HEK293 (cell line): Measurements from ENCODE around the gene IBTK.

Experiments used
- BCL11A ChIP-seq: fragments of 450-650 bp; formaldehyde crosslinking; IDR thresholded peaks from 2 replicates; pipeline ENCODE4 v1.5.1; 2016; ENCODE audit warnings: low read depth, missing biosample characterization, missing genetic modification characterization
- BCL11B ChIP-seq: fragments of 450-650 bp; formaldehyde crosslinking; IDR thresholded peaks from 2 replicates; pipeline ENCODE4 v1.5.1; 2016; ENCODE audit warnings: low read depth, missing biosample characterization, missing genetic modification characterization
- GLIS2 ChIP-seq: fragments of 450-650 bp; formaldehyde crosslinking; IDR thresholded peaks from 2 replicates; pipeline ENCODE4 v1.5.1; 2016; ENCODE audit warnings: missing biosample characterization, missing genetic modification characterization
- HOXC10 ChIP-seq: sonication (generic); formaldehyde crosslinking; IDR thresholded peaks from 2 replicates; pipeline ENCODE4 v1.8.1; 2023; ENCODE audit warnings: mild to moderate bottlenecking, missing genetic modification reagents
- KLF1 ChIP-seq: fragments of 450-650 bp; formaldehyde crosslinking; IDR thresholded peaks from 2 replicates; pipeline ENCODE4 v1.5.1; 2016; ENCODE audit warnings: missing biosample characterization, missing genetic modification characterization
- REPIN1 ChIP-seq: fragments of 450-650 bp; formaldehyde crosslinking; IDR thresholded peaks from 2 replicates; pipeline ENCODE4 v1.5.1; 2017; ENCODE audit warnings: missing biosample characterization, missing genetic modification characterization, low read depth
- SCRT1 ChIP-seq: fragments of 450-650 bp; formaldehyde crosslinking; IDR thresholded peaks from 2 replicates; pipeline ENCODE4 v1.5.1; 2016; ENCODE audit warnings: missing biosample characterization, missing genetic modification characterization, borderline replicate concordance
- SP2 ChIP-seq: fragments of 450-650 bp; formaldehyde crosslinking; IDR thresholded peaks from 2 replicates; pipeline ENCODE4 v1.5.1; 2016; ENCODE audit warnings: missing biosample characterization, missing genetic modification characterization
- TRIM28 ChIP-seq: IDR thresholded peaks from 2 replicates; pipeline ENCODE4 v1.6.1; 2011; ENCODE audit warnings: low read length, control low read depth, borderline replicate concordance
- YY2 ChIP-seq: fragments of 450-650 bp; formaldehyde crosslinking; IDR thresholded peaks from 2 replicates; pipeline ENCODE4 v1.5.1; 2016; ENCODE audit warnings: missing biosample characterization, missing genetic modification characterization
- ZBTB20 ChIP-seq: fragments of 450-650 bp; formaldehyde crosslinking; IDR thresholded peaks from 2 replicates; pipeline ENCODE4 v1.5.1; 2016; ENCODE audit warnings: missing biosample characterization, missing genetic modification characterization
- ZBTB48 ChIP-seq: fragments of 450-650 bp; formaldehyde crosslinking; IDR thresholded peaks from 2 replicates; pipeline ENCODE4 v1.5.1; 2016; ENCODE audit warnings: missing biosample characterization, missing genetic modification characterization
- ZEB2 ChIP-seq: fragments of 450-650 bp; formaldehyde crosslinking; IDR thresholded peaks from 2 replicates; pipeline ENCODE4 v1.5.1; 2016; ENCODE audit warnings: missing biosample characterization, missing genetic modification characterization
- ZFP37 ChIP-seq: fragments of 450-650 bp; formaldehyde crosslinking; IDR thresholded peaks from 2 replicates; pipeline ENCODE4 v1.5.1; 2016; ENCODE audit warnings: missing biosample characterization, missing genetic modification characterization
- ZIC2 ChIP-seq: fragments of 450-650 bp; formaldehyde crosslinking; IDR thresholded peaks from 2 replicates; pipeline ENCODE4 v1.5.1; 2016; ENCODE audit warnings: missing biosample characterization, missing genetic modification characterization
- ZNF2 ChIP-seq: fragments of 450-650 bp; formaldehyde crosslinking; IDR thresholded peaks from 2 replicates; pipeline ENCODE4 v1.5.1; 2016; ENCODE audit warnings: missing biosample characterization, missing genetic modification characterization
- ZNF274 ChIP-seq, 2 experiments: fragments of 200-500 bp in 1 of 2; fragments of 450-650 bp in 1 of 2; sonication (Bioruptor generic) in 1 of 2; formaldehyde crosslinking in 1 of 2; IDR thresholded peaks; 2 replicates each; pipeline versions ENCODE4 v1.5.1 to v1.6.1; 2014 to 2016; ENCODE audit warnings: borderline replicate concordance in 1 of 2, inconsistent platforms in 1 of 2, low read length in 1 of 2, missing biosample characterization in 1 of 2, missing genetic modification characterization in 1 of 2
- ZNF335 ChIP-seq: fragments of 450-650 bp; formaldehyde crosslinking; conservative IDR thresholded peaks from 2 replicates; pipeline ENCODE4 v1.5.1; 2016; ENCODE audit warnings: missing biosample characterization, missing genetic modification characterization
- ZNF341 ChIP-seq: fragments of 450-650 bp; formaldehyde crosslinking; IDR thresholded peaks from 2 replicates; pipeline ENCODE4; 2016; ENCODE audit warnings: low read depth, missing biosample characterization, missing genetic modification characterization
- ZNF394 ChIP-seq: fragments of 450-650 bp; formaldehyde crosslinking; IDR thresholded peaks from 2 replicates; pipeline ENCODE4 v1.5.1; 2016; ENCODE audit warnings: missing biosample characterization, missing genetic modification characterization, mild to moderate bottlenecking, moderate library complexity, borderline replicate concordance
- ZNF473 ChIP-seq: fragments of 450-650 bp; formaldehyde crosslinking; IDR thresholded peaks from 2 replicates; pipeline ENCODE4 v1.5.1; 2017; ENCODE audit warnings: missing biosample characterization, missing genetic modification characterization
- ZNF501 ChIP-seq: fragments of 450-650 bp; formaldehyde crosslinking; IDR thresholded peaks from 2 replicates; pipeline ENCODE4 v1.5.1; 2016; ENCODE audit warnings: missing biosample characterization, missing genetic modification characterization
- ZNF561 ChIP-seq: fragments of 450-650 bp; IDR thresholded peaks from 2 replicates; pipeline ENCODE4 v1.5.1; 2018; ENCODE audit warnings: missing biosample characterization, missing genetic modification characterization, borderline replicate concordance
- ZNF600 ChIP-seq: fragments of 450-650 bp; formaldehyde crosslinking; IDR thresholded peaks from 2 replicates; pipeline ENCODE4 v1.5.1; 2016; ENCODE audit warnings: missing biosample characterization, missing genetic modification characterization
- ZNF660 ChIP-seq: fragments of 450-650 bp; IDR thresholded peaks from 2 replicates; pipeline ENCODE4 v1.5.1; 2018; ENCODE audit warnings: missing biosample characterization, mild to moderate bottlenecking, missing genetic modification characterization
- ZXDB ChIP-seq: fragments of 450-650 bp; formaldehyde crosslinking; IDR thresholded peaks from 2 replicates; pipeline ENCODE4 v1.5.1; 2016; ENCODE audit warnings: missing biosample characterization, missing genetic modification characterization
- TF ChIP-seq, protein P1 (sequence below): fragments of 450-650 bp; formaldehyde crosslinking; IDR thresholded peaks from 2 replicates; pipeline ENCODE4 v1.5.1; 2016; ENCODE audit warnings: missing biosample characterization, missing genetic modification characterization
- TF ChIP-seq, protein P2 (sequence below): fragments of 450-650 bp; formaldehyde crosslinking; IDR thresholded peaks from 2 replicates; pipeline ENCODE4 v1.5.1; 2016; ENCODE audit warnings: missing biosample characterization, missing genetic modification characterization
- TF ChIP-seq, protein P3 (sequence below): fragments of 450-650 bp; formaldehyde crosslinking; optimal IDR thresholded peaks from 2 replicates; pipeline ENCODE3; 2016; ENCODE audit warnings: missing biosample characterization, mild to moderate bottlenecking, missing genetic modification characterization
- TF ChIP-seq, protein P4 (sequence below): fragments of 450-650 bp; formaldehyde crosslinking; IDR thresholded peaks from 2 replicates; pipeline ENCODE4 v1.5.1; 2016; ENCODE audit warnings: missing biosample characterization, missing genetic modification characterization
- TF ChIP-seq, protein P5 (sequence below): fragments of 450-650 bp; IDR thresholded peaks from 2 replicates; pipeline ENCODE4 v1.5.1; 2018; ENCODE audit warnings: missing biosample characterization, missing genetic modification characterization

IBTK gene

DNA sequence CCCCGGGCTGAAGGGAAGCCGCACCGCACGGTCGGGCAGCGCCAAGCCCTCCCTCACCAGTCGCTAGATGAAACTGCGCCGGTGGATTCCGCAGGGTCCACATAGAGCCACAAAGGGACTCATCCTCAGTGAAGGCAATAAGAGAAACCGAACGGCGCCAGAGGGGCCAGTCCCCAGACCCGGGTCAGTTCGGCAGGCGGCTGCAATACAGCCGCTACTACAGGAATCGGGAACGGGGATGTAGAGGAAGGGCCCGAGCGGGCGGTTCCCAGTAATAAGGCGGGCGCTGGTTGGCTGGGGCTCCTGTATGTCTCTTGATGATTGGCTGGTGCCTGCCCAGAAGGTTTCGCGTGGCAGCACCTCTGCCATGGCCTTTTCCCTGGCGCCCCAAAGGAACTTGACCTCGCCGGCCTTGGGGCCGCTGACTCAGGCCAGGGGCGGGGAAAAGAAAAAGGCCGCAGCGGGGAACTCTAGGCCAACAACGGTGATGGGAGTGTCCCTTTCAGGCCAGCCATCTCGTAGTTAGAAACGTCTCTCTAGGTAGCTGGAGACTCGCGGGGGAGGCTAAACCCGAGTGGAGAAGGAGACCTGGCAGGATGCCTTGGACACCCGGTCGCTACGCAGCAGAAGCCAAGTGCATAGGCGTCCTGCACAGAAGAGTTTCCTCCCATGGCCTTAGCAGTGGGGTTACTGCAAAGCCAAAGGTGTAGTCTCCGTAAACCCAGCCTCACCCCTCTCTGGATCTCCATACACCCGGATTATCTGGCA is at the start of gene IBTK (continued):
- TF ChIP-seq, protein P1, sequence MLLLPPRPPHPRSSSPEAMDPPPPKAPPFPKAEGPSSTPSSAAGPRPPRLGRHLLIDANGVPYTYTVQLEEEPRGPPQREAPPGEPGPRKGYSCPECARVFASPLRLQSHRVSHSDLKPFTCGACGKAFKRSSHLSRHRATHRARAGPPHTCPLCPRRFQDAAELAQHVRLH (tag by site-specific recombination) = peak; percentile 81
- peak; percentile 91 for TF ChIP-seq ZNF335
- peak; percentile 62; the same call in 1 of the 2 replicates for TF ChIP-seq ZNF600 (tag by site-specific recombination)
- peak; percentile 90 for TF ChIP-seq KLF1 (tag by site-specific recombination)
- TF ChIP-seq SP2 = peak; percentile 80
- 0 out of 2 replicates have a peak, but pooled peaks have one; percentile 1 for TF ChIP-seq REPIN1 (tag by site-specific recombination)
- TF ChIP-seq ZNF660 (tag by site-specific recombination) = peak; percentile 18
- TF ChIP-seq, protein P2, sequence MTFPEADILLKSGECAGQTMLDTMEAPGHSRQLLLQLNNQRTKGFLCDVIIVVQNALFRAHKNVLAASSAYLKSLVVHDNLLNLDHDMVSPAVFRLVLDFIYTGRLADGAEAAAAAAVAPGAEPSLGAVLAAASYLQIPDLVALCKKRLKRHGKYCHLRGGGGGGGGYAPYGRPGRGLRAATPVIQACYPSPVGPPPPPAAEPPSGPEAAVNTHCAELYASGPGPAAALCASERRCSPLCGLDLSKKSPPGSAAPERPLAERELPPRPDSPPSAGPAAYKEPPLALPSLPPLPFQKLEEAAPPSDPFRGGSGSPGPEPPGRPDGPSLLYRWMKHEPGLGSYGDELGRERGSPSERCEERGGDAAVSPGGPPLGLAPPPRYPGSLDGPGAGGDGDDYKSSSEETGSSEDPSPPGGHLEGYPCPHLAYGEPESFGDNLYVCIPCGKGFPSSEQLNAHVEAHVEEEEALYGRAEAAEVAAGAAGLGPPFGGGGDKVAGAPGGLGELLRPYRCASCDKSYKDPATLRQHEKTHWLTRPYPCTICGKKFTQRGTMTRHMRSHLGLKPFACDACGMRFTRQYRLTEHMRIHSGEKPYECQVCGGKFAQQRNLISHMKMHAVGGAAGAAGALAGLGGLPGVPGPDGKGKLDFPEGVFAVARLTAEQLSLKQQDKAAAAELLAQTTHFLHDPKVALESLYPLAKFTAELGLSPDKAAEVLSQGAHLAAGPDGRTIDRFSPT = peak; percentile 98
- TF ChIP-seq, protein P3, sequence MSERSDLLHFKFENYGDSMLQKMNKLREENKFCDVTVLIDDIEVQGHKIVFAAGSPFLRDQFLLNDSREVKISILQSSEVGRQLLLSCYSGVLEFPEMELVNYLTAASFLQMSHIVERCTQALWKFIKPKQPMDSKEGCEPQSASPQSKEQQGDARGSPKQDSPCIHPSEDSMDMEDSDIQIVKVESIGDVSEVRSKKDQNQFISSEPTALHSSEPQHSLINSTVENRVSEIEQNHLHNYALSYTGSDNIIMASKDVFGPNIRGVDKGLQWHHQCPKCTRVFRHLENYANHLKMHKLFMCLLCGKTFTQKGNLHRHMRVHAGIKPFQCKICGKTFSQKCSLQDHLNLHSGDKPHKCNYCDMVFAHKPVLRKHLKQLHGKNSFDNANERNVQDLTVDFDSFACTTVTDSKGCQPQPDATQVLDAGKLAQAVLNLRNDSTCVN (tag by site-specific recombination) = peak; percentile 59
- 0 out of 2 replicates have a peak, but pooled peaks have one; percentile 77 for TF ChIP-seq HOXC10 (CRISPR knock-in tag)
- peak; percentile 55 for TF ChIP-seq ZFP37 (tag by site-specific recombination)
- TF ChIP-seq ZNF561 (tag by site-specific recombination) = peak; percentile 82
- peak; percentile 5 for TF ChIP-seq ZNF394 (tag by site-specific recombination)
- peak; percentile 84; the same call in 1 of the 2 replicates for TF ChIP-seq BCL11B (tag by site-specific recombination)
- TF ChIP-seq ZNF501 = peak; percentile 83
- no peak for TF ChIP-seq SCRT1 (tag by site-specific recombination)
- TF ChIP-seq, protein P4, sequence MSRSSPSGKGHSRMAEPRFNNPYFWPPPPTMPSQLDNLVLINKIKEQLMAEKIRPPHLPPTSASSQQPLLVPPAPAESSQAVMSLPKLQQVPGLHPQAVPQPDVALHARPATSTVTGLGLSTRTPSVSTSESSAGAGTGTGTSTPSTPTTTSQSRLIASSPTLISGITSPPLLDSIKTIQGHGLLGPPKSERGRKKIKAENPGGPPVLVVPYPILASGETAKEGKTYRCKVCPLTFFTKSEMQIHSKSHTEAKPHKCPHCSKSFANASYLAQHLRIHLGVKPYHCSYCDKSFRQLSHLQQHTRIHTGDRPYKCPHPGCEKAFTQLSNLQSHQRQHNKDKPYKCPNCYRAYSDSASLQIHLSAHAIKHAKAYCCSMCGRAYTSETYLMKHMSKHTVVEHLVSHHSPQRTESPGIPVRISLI = no peak
- TF ChIP-seq ZNF473 = no peak
- TF ChIP-seq ZNF2 (tag by site-specific recombination) = no peak; the same call in none of the 2 replicates
- peak; percentile 65; the same call in 1 of the 2 replicates for TF ChIP-seq ZEB2
- TF ChIP-seq ZIC2 = peak; percentile 56
- TF ChIP-seq TRIM28 = peak; percentile 68; the same call in 1 of the 2 replicates
- peak; percentile 93 for TF ChIP-seq ZBTB20 (tag by site-specific recombination)
- TF ChIP-seq, protein P5, sequence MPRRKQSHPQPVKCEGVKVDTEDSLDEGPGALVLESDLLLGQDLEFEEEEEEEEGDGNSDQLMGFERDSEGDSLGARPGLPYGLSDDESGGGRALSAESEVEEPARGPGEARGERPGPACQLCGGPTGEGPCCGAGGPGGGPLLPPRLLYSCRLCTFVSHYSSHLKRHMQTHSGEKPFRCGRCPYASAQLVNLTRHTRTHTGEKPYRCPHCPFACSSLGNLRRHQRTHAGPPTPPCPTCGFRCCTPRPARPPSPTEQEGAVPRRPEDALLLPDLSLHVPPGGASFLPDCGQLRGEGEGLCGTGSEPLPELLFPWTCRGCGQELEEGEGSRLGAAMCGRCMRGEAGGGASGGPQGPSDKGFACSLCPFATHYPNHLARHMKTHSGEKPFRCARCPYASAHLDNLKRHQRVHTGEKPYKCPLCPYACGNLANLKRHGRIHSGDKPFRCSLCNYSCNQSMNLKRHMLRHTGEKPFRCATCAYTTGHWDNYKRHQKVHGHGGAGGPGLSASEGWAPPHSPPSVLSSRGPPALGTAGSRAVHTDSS (tag by site-specific recombination) = peak; percentile 6; the same call in 1 of the 2 replicates
- no peak for TF ChIP-seq ZNF274 (IDR thresholded peaks at IDR 0.05; ENCODE audit: low read length)
- no peak for TF ChIP-seq ZNF274 (tag by site-specific recombination; IDR thresholded peaks at IDR 0.05; ENCODE audit: borderline replicate concordance)
- peak; percentile 57 for TF ChIP-seq GLIS2 (tag by site-specific recombination)
- peak; percentile 73 for TF ChIP-seq ZNF341
- TF ChIP-seq ZBTB48 (tag by site-specific recombination) = peak; percentile 33
- TF ChIP-seq YY2 (tag by site-specific recombination) = no peak; the same call in 1 of the 2 replicates
- peak; percentile 81 for TF ChIP-seq ZXDB
- peak; percentile 82 for TF ChIP-seq BCL11A
